ENCODE results near the gene USB1.

GRCh38 chr16:58030136-58030840 is 29.1 kb downstream of the USB1 start:
- TF ChIP-seq CTCF (IDR thresholded peaks at IDR 0.05; ENCODE audit: poor library complexity) (no peak), EZH2 (IDR thresholded peaks at IDR 0.05; ENCODE audit: borderline replicate concordance) (no peak)
